T-helper 2 cell treated with Interferon-gamma antibody and Interleukin-4, amounts not matched to agents 5 μg/mL and 100 μg/mL, for 36 hours (primary cell): Measurements from ENCODE around the gene LSM8.
"Not testable (repeated sequence)": the region's sequence is repeated elsewhere in the genome, so short reads cannot be mapped to it uniquely, and the experiment has no call there.

Experiments
- DNase-seq: peaks from one replicate; pipeline ENCODE4 v3.0.0; 2021; ENCODE audit warnings: low spot score
- H3K27ac Mint-ChIP-seq: one replicate; pipeline ENCODE4 v1.8.0; 2021; ENCODE audit warnings: mild to moderate bottlenecking, mixed read lengths
- H3K27me3 Mint-ChIP-seq: one replicate; pipeline ENCODE4 v1.8.0; 2021; ENCODE audit warnings: low read depth, mixed read lengths
- H3K36me3 Mint-ChIP-seq: one replicate; pipeline ENCODE4 v1.8.0; 2021; ENCODE audit warnings: low read depth, mixed read lengths
- H3K4me1 Mint-ChIP-seq: one replicate; pipeline ENCODE4 v1.8.0; 2021; ENCODE audit warnings: low read depth, mixed read lengths
- H3K4me3 Mint-ChIP-seq: one replicate; pipeline ENCODE4 v1.8.0; 2022; ENCODE audit warnings: mild to moderate bottlenecking, moderate library complexity, mixed read lengths
- H3K9me3 Mint-ChIP-seq: one replicate; pipeline ENCODE4 v1.8.0; 2021; ENCODE audit warnings: mixed read lengths

Gene LSM8

DNA sequence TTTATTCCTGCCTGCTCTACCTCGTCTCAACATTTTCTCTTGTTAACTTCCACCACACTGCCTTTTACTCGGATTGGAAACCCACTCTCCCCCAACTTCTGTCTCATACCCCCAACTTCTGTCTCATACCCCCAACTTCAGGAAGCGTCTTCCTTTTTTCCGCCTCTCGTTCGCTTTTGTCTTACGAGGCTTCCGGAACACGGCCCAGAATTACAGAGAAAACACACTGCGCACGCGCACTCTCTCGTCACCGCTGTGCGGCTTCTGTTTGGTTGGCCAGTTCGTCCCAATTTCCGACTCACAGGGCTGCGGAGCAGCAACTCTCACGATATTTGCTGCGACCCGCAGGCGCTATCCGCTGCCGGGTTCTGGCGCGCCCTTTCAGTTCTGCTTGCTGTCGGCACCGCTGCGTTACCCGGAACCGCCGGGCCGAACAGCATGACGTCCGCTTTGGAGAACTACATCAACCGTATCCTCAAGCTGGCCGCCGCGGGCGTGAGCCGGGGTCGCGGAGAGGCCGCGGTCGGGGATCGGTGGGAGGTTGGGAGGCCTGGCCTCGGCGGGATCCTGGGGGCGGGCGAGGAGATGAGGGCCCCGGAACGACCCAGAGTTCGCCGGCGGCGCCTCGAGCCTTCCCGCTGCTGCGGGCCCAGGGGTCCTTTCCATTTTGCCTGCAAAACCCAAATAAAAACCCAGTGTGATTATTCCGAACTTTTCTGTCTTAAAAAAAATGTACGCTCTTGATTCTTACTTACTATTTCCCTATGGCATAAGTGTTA lies at the start of gene LSM8:
Gene LSM8 (plus strand): TSS at position 379 of the 779 bp plus-strand sequence. CDS start 60 bp downstream, at position 439.
- Mint-ChIP-seq H3K4me1 (peaks cover 26% of the 10 kb centered on the region), H3K27me3 (peaks cover 2% of the 10 kb centered on the region), H3K4me3 (peak within 1 kb of the TSS; percentile 97), H3K27ac (peak within 1 kb of the TSS; percentile 99), H3K36me3 (peaks cover 38% of the 10 kb centered on the region), H3K9me3 (no peaks in the 10 kb centered on the region)
- peak; percentile 98 for DNase-seq

DNA sequence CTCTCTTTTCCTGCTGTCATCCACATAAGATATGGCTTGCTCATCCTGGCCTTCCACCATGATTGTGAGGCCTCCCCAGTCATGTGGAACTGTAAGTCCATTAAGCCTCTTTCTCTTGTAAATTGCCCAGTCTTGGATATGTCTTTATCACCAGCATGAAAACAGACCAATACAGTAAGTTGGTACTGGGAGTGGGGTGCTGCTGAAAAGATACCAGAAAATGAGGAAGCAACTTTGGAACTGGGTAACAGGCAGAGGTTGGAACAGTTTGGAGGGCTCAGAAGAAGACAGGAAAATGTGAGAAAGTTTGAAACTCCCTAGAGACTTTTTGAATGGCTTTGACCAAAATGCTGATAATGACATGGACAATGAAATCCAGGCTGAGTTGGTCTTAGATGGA lies 49.5 kb upstream of the LSM8 start:
- not testable (repeated sequence) for H3K4me3 Mint-ChIP-seq, H3K36me3 Mint-ChIP-seq, H3K4me1 Mint-ChIP-seq, H3K27me3 Mint-ChIP-seq, H3K27ac Mint-ChIP-seq, DNase-seq, H3K9me3 Mint-ChIP-seq

- Mint-ChIP-seq H3K4me3 (no peak overlapping the region), H3K36me3 (no peaks in the 10 kb centered on the region), H3K4me1 (no peaks in the 10 kb centered on the region), H3K27me3 (no peaks in the 10 kb centered on the region), H3K27ac (no peak overlapping the region), H3K9me3 (no peaks in the 10 kb centered on the region)
- DNase-seq, result no peak
These were observed 43.5 kb upstream of the LSM8 start for GRCh38 chr7:118140468-118140867.

DNA sequence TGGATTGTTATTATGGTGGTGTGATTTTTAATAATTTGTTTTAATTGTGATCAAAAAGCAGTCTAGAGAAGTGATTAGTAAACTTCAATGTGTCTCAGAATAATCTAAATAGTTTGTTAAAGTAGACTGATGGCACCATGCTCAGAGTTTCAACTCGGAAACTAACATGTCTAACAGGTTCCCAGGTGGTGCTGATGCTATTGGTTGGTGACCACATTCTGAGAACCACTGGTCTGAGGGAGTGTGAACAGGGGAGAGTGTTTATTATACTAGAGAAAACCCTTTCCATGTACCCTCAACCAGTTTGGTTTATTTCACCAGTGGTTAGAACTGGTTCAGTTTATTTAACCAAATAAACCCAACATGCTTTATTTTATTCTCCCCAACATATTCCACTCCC lies 42.0 kb upstream of the LSM8 start:
- Mint-ChIP-seq H3K4me1 (no peaks in the 10 kb centered on the region), H3K9me3 (no peaks in the 10 kb centered on the region), H3K27ac (no peak overlapping the region), H3K36me3 (no peaks in the 10 kb centered on the region), H3K4me3 (no peak overlapping the region), H3K27me3 (no peaks in the 10 kb centered on the region)
- DNase-seq, result no peak

DNA sequence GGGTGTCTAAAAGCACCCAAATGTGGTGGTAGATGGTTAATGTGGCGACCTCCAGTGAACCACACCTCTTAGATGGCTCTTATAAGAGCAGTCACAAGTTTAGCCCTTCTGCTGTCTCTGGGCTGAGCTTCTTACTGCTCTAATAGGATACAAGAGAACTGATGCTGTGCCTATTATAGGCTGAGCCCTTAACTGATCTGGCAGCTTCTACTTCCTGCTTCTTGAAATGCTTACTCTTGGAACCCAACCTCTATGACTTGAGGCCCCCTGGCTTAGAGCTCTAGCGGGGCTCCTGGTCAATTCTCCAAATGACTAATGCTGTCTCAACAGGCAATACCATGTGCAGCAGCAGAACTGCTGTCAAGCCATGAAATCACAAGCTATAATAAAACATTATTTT lies 35.0 kb upstream of the LSM8 start:
- no peak for DNase-seq
- H3K27ac Mint-ChIP-seq, result no peak overlapping the region
- no peaks in the 10 kb centered on the region for H3K4me1 Mint-ChIP-seq
- no peaks in the 10 kb centered on the region for H3K36me3 Mint-ChIP-seq
- no peak overlapping the region for H3K4me3 Mint-ChIP-seq
- H3K27me3 Mint-ChIP-seq, result no peaks in the 10 kb centered on the region
- H3K9me3 Mint-ChIP-seq, result no peaks in the 10 kb centered on the region

GRCh38 chr7:118149394-118149793 lies 34.6 kb upstream of the LSM8 start:
- H3K27me3 Mint-ChIP-seq, result no peaks in the 10 kb centered on the region
- DNase-seq, result no peak
- H3K36me3 Mint-ChIP-seq, result no peaks in the 10 kb centered on the region
- no peaks in the 10 kb centered on the region for H3K4me1 Mint-ChIP-seq
- H3K27ac Mint-ChIP-seq, result no peak overlapping the region
- H3K4me3 Mint-ChIP-seq, result no peak overlapping the region
- no peaks in the 10 kb centered on the region for H3K9me3 Mint-ChIP-seq

- H3K27me3 Mint-ChIP-seq, result peaks cover 8% of the 10 kb centered on the region
- H3K27ac Mint-ChIP-seq, result no peak overlapping the region
- no peak for DNase-seq
These were observed 32.3 kb upstream of the LSM8 start for GRCh38 chr7:118151671-118152070.

DNA sequence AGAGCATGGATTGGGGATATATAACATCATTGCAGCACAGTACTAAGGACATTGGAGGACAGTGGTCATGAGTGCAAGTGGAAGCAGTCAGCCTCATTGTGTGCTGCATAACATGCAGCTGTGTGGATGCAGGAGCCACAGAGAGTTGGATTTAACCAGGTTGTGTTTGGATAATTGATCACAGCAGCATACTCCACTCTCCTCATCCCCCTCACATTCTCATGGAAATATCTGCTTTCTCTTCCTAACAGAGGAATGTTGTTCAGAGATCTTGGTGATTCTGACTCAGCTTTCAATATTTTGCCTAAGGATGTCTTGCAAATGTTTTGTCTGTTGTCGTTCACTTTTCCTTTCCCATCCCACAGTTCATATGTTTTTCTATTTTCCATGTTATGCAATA lies 31.8 kb upstream of the LSM8 start:
- no peak for DNase-seq
- Mint-ChIP-seq H3K27me3 (peaks cover 8% of the 10 kb centered on the region), H3K4me3 (no peak overlapping the region), H3K27ac (no peak overlapping the region), H3K36me3 (no peaks in the 10 kb centered on the region), H3K4me1 (no peaks in the 10 kb centered on the region), H3K9me3 (no peaks in the 10 kb centered on the region)

More at GRCh38 chr7:118151671-118152070, 32.3 kb upstream of the LSM8 start:
- Mint-ChIP-seq H3K36me3 (no peaks in the 10 kb centered on the region), H3K4me1 (no peaks in the 10 kb centered on the region), H3K9me3 (no peaks in the 10 kb centered on the region), H3K4me3 (no peak overlapping the region)

- H3K4me1 Mint-ChIP-seq, result no peaks in the 10 kb centered on the region
- DNase-seq, result no peak
These were observed 31.3 kb upstream of the LSM8 start for GRCh38 chr7:118152654-118153053.

DNA sequence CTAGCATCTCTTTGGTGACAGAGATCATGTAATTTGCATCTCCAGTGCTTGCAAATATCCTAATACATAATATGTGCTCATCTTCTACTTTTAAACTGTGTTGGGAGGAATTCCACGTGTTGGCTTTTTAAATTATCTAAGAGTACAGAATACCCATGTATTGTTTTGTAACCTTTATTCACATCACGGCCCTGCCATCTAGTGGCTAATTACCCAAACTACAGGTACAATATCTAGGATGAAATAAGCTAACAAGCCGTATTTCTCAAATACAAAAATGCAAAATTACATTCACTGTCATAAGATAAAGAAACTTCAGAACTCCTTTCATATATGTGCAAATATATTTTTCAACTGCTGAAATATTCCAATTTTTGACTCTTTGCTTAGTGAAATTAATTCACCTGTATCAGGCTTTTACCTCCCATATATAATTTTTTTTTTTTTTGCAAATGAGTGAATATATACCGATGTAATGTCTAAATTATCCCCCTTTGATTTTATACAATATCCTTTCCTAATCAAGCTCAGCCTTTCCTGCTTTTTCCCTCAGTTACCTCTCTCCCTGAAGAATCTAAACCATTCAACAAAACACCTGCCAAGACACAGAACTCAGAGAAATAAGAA lies 30.3 kb upstream of the LSM8 start:
- H3K27ac Mint-ChIP-seq, result no peak overlapping the region
- no peaks in the 10 kb centered on the region for H3K36me3 Mint-ChIP-seq
- peaks cover 8% of the 10 kb centered on the region for H3K27me3 Mint-ChIP-seq
- H3K4me1 Mint-ChIP-seq, result no peaks in the 10 kb centered on the region
- H3K9me3 Mint-ChIP-seq, result peaks cover 7% of the 10 kb centered on the region
- no peak overlapping the region for H3K4me3 Mint-ChIP-seq
- DNase-seq, result no peak

More at GRCh38 chr7:118152654-118153053, 31.3 kb upstream of the LSM8 start:
- Mint-ChIP-seq H3K9me3 (no peaks in the 10 kb centered on the region), H3K27me3 (peaks cover 8% of the 10 kb centered on the region), H3K27ac (no peak overlapping the region), H3K36me3 (no peaks in the 10 kb centered on the region), H3K4me3 (no peak overlapping the region)

- Mint-ChIP-seq H3K4me1 (no peaks in the 10 kb centered on the region), H3K9me3 (peaks cover 16% of the 10 kb centered on the region), H3K36me3 (no peaks in the 10 kb centered on the region), H3K27me3 (peaks cover 9% of the 10 kb centered on the region), H3K27ac (no peak overlapping the region), H3K4me3 (no peak overlapping the region)
- DNase-seq, result no peak
These were observed 25.2 kb upstream of the LSM8 start for GRCh38 chr7:118158766-118159165.

- H3K27ac Mint-ChIP-seq, result no peak overlapping the region
- no peak for DNase-seq
- peaks cover 13% of the 10 kb centered on the region for H3K27me3 Mint-ChIP-seq
- no peak overlapping the region for H3K4me3 Mint-ChIP-seq
- H3K4me1 Mint-ChIP-seq, result peaks cover 3% of the 10 kb centered on the region
- no peaks in the 10 kb centered on the region for H3K36me3 Mint-ChIP-seq
- H3K9me3 Mint-ChIP-seq, result no peaks in the 10 kb centered on the region
These were observed 14.8 kb upstream of the LSM8 start for GRCh38 chr7:118169146-118169545.

DNA sequence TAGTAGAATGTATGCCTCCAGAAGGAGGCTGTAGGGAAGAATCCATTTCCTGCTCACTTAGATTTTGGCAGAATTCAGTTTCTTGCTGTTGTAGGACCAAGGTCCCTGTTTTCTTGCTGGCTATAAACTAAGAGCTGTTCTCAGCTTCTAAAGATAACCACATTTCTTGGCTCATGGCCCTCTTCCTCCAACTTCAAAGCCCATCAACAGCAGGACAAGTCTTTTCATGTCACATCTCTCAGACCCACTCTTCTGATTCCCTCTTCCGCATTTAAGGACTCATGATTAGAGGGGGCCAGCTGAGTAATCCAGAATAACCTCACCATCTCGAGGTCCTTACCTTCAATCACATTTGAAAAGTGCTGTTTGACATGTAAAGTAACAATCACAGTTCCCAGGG lies 8.2 kb upstream of the LSM8 start:
- DNase-seq, result no peak
- Mint-ChIP-seq H3K27me3 (peaks cover 11% of the 10 kb centered on the region), H3K4me1 (no peaks in the 10 kb centered on the region), H3K4me3 (no peak overlapping the region), H3K9me3 (no peaks in the 10 kb centered on the region), H3K27ac (no peak overlapping the region), H3K36me3 (no peaks in the 10 kb centered on the region)

GRCh38 chr7:118179191-118179590 lies 4.8 kb upstream of the LSM8 start:
- Mint-ChIP-seq H3K36me3 (peaks cover 8% of the 10 kb centered on the region), H3K9me3 (no peaks in the 10 kb centered on the region), H3K4me1 (peaks cover 7% of the 10 kb centered on the region), H3K4me3 (no peak overlapping the region), H3K27me3 (peaks cover 10% of the 10 kb centered on the region), H3K27ac (no peak overlapping the region)
- DNase-seq, result no peak
